ENCODE results near the gene DIP2C. TPM values are rescaled to one million over a fixed set of nuclear protein-coding genes. Genes with fewer than 3 reads are reported as not detected.
"Not testable (repeated sequence)": the region's sequence is repeated elsewhere in the genome, so short reads cannot be mapped to it uniquely, and the experiment has no call there.

The DIP2C gene
- total RNA-seq, 1 donor: 19.9 TPM

- H3K4me3 ChIP-seq (ENCODE audit: low read depth, low read length): no peak overlapping the region
- DNase-seq (ENCODE audit: low read depth): peak; percentile 37
- TF ChIP-seq CTCF (IDR thresholded peaks at IDR 0.05; ENCODE audit: insufficient read depth, low read depth, low read length): no peak
Measured at GRCh38 chr10:650886-651615, 38.4 kb downstream of the DIP2C start.

GRCh38 chr10:650441-650851 is 39.0 kb downstream of the DIP2C start:
- no peak for TF ChIP-seq CTCF (IDR thresholded peaks at IDR 0.05; ENCODE audit: insufficient read depth, low read depth, low read length)
- DNase-seq (ENCODE audit: low read depth): peak; percentile 22
- H3K4me3 ChIP-seq (ENCODE audit: low read depth, low read length): no peak overlapping the region

- no peak overlapping the region for H3K4me3 ChIP-seq (ENCODE audit: low read depth, low read length)
- peak; percentile 77 for DNase-seq (ENCODE audit: low read depth)
- no peak for TF ChIP-seq CTCF (IDR thresholded peaks at IDR 0.05; ENCODE audit: insufficient read depth, low read depth, low read length)
Measured at GRCh38 chr10:649798-650440, 39.5 kb downstream of the DIP2C start.

GRCh38 chr10:649445-649797 is 40.0 kb downstream of the DIP2C start:
- DNase-seq (ENCODE audit: low read depth): no peak

GRCh38 chr10:647019-647418 is 42.4 kb downstream of the DIP2C start:
- not testable (repeated sequence) for H3K4me3 ChIP-seq (ENCODE audit: low read depth, low read length); DNase-seq (ENCODE audit: low read depth)

More at GRCh38 chr10:649445-649797, 40.0 kb downstream of the DIP2C start:
- no peak overlapping the region for H3K4me3 ChIP-seq (ENCODE audit: low read depth, low read length)
- TF ChIP-seq CTCF (IDR thresholded peaks at IDR 0.05; ENCODE audit: insufficient read depth, low read depth, low read length): no peak

GRCh38 chr10:646118-646524 is 43.3 kb downstream of the DIP2C start:
- no peak overlapping the region for H3K4me3 ChIP-seq (ENCODE audit: low read depth, low read length)
- TF ChIP-seq CTCF (IDR thresholded peaks at IDR 0.05; ENCODE audit: insufficient read depth, low read depth, low read length): no peak
- DNase-seq (ENCODE audit: low read depth): no peak

GRCh38 chr10:644943-645334 is 44.5 kb downstream of the DIP2C start:
- H3K4me3 ChIP-seq (ENCODE audit: low read depth, low read length): no peak overlapping the region
- no peak for TF ChIP-seq CTCF (IDR thresholded peaks at IDR 0.05; ENCODE audit: insufficient read depth, low read depth, low read length)
- DNase-seq (ENCODE audit: low read depth): no peak
